Measurements from ENCODE around the gene NRXN3.
A peak's percentile ranks its signal among the peaks of the same experiment; 100 is the strongest.

The NRXN3 gene

GRCh38 chr14:78175412-78175811 lies 5.2 kb downstream of the NRXN3 start:
- DNase-seq = no peak

GRCh38 chr14:78178071-78178470 lies 7.9 kb downstream of the NRXN3 start:
- DNase-seq = no peak

GRCh38 chr14:78178971-78179370 lies 8.8 kb downstream of the NRXN3 start:
- DNase-seq = no peak

GRCh38 chr14:78181270-78181669 lies 11.1 kb downstream of the NRXN3 start:
- DNase-seq = no peak

GRCh38 chr14:78182722-78183121 lies 12.5 kb downstream of the NRXN3 start:
- no peak for DNase-seq

DNA sequence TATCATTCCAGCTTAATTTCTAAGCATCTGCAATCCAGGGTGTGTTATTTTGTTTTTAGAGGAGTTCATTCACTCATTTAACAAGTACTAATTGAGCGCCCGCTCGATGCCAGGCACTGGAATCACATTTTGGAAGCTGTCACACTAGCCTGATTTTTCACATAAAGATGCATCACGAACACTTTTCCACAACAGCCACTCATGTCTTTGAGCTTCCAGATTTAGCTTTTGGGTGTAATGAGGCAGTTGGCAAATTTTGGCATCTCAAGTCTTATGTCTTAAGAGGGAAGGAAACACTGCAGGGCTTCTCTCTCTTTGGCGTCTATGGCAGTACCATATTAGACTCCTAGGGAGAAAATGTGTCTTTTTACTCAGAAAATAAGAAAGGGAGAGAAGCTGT lies 14.0 kb downstream of the NRXN3 start:
- DNase-seq = no peak

- DNase-seq = no peak
Observed at GRCh38 chr14:78186277-78186676, 16.1 kb downstream of the NRXN3 start.

DNA sequence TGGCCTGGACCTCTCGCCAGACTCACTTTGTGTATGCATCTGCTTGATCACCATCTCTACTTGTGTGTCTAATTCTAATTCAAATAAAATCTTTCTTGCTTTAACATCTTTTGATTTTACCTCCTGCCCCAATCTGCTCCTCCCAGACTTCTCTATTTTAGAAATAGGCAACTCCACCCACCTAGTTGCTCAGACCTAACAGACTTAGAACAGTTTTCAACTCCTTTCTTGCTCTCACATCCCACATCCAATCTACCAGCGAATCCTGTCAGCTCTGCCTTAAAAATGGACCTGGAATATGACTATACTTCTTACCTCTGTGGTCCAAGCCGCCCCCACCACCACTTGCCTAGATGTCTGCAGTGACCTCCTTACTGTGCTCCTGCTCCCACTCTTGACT lies 18.7 kb downstream of the NRXN3 start:
- no peak for DNase-seq

- no peak for DNase-seq
Observed at GRCh38 chr14:78195431-78195830, 25.3 kb downstream of the NRXN3 start.

DNA sequence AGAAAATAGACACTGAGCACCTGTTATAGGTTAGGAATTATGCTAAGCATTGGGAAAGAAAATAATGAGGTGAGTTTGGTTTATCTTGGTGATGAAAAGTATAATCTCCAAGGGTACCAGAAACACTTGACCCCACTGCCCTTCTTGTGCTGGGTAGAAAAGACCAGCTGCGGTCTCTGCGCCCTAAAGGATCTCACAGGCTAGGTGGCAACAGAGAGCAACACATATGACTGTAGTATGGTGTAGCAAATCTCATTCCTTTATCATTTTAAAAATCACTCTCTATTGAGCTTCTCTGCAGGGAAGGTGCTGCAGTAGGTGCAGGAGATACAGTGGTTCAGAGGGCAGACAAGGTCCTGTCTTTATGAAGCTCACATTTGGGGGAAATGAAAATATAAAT lies 26.1 kb downstream of the NRXN3 start:
- no peak for DNase-seq

GRCh38 chr14:78197051-78197450 lies 26.9 kb downstream of the NRXN3 start:
- no peak for DNase-seq

DNA sequence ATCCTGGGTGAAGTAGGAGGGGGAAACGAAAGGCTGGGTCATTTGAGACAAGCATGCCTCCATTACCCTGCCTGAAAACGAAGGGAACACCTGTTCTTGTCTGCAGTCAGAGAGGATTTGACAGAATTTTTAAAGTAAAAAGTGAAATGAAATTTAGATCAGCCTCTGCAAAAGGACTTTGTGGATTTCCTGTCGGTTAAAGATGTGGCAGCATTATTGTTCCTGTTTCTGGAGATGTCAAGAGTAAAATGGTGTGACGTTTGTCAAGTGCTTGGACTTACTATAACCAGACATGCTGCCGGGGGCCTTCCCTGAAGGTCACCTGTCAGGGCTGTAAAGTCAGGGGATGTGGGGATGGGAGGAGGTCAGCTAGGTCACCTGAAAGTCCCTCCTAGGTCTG lies 32.0 kb downstream of the NRXN3 start:
- no peak for DNase-seq

DNA sequence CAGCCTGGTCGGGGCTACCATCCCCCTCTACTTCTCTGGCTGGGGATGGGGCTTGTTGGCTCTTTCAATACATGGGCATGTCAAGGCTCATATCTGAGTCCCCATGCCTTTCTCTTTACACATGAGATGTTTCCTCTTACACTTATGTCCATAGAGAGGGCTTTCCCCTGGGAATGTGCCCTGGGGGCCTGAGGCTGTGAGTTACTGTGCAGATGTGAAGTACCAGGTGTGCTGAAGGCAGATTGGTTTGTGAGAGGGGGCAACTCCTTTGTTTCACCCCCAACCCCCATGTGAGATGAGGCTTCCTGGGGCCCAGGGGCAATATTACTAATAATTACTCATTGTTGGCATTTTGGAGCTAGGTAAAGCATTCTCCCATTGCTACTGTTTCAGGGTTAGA lies 32.8 kb downstream of the NRXN3 start:
- DNase-seq = no peak

DNA sequence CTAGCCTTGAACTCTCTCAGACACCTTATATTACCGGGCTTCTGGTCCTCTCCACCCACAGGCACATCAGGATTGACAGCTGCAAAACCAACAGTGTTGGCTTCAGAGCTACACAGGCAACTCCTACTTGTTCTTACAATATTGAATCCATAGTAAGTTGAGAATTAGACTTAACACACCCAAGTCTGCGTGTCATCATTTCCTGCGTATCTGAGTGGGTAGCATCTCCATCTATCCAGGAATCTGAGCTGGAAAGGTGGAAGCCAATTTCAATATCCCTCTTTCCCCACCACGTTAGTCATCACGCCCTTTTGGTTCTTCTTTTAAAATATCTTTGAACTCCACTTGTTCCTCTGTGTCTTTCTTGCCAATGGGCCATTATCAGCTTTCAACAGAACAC lies 37.2 kb downstream of the NRXN3 start:
- no peak for DNase-seq

DNA sequence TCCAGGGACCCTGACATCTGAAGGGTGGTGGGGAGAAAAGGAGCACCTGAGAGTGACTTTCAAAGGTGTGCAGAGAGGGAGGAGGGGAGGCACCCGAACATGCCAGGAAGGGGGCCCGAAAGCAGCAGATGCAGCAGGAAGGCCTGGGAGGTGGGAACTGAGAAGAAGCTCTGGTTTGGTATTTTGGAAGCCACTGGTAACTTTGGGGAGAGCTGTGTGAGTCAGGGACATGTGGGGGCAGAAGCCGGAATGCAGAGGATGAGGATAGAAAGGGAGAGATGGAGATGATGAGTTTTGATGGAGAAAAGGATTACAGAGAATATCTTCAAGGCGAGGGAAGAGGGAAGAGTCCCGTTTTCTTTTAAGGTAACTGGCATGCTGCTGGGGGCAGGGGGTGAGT lies 50.1 kb downstream of the NRXN3 start:
- DNase-seq = no peak

- DNase-seq = no peak
Observed at GRCh38 chr14:78222746-78223145, 52.6 kb downstream of the NRXN3 start.

GRCh38 chr14:78227248-78228077 lies 57.3 kb downstream of the NRXN3 start:
- no peak for DNase-seq

DNA sequence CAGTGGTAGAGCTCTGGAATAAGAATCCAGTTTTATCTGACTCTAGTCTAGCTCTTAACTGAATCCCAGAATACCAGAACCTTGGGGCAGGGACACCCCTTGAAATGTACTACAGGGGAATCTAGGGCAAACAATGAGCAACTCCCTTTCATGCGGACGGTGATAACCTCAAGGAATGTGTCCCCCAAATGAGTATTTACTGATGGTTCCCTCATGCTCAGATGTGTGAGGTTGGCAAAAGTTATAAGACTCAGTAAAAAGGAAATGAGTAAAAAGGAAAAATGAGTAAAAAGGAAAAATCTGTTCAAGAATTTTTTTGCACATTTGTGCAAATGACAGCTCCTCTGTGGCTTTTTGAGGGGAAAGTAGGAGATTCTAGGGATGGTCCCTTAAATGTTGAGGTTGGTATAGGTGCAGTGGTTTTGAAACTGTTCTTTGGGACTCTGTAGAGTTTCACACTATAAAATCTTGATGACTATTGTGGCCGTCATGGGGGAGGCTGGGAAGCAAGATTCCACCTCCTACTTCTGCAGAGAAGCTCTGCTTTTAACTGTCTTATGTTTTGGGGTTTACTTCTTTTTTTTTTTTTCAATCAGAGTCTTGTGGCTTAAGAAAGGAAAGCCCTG lies 58.6 kb downstream of the NRXN3 start:
- DNase-seq = peak; percentile 6

GRCh38 chr14:78232231-78233000 lies 62.2 kb downstream of the NRXN3 start:
- DNase-seq = no peak

GRCh38 chr14:78238141-78238540 lies 68.0 kb downstream of the NRXN3 start:
- no peak for DNase-seq

- no peak for DNase-seq
Observed at GRCh38 chr14:78240567-78240966, 70.4 kb downstream of the NRXN3 start.

GRCh38 chr14:78242086-78242485 lies 71.9 kb downstream of the NRXN3 start:
- no peak for DNase-seq

GRCh38 chr14:78243187-78243586 lies 73.0 kb downstream of the NRXN3 start:
- DNase-seq = no peak

DNA sequence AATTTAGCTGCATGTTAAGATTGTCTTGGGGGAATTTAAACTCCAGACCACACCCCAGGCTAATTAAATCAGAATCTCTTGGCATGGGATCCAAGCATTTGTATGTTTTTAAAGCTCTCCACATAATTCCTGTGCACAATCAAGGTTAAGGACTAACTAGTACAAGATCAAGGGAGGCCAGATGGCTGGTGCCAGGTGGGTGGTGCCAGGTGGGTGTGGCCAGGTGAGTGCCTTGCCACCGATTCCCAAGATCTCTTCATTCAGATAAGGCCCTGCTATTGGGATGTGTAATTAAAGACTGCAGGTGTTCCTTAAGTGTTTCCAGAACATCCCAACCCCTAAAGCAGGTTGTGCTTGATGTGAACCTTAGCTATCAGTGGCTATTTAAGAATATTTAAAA lies 75.1 kb downstream of the NRXN3 start:
- DNase-seq = no peak
